ENCODE results near the gene TM9SF2.
"Not testable (repeated sequence)": the region's sequence is repeated elsewhere in the genome, so short reads cannot be mapped to it uniquely, and the experiment has no call there.

Gene TM9SF2

DNA sequence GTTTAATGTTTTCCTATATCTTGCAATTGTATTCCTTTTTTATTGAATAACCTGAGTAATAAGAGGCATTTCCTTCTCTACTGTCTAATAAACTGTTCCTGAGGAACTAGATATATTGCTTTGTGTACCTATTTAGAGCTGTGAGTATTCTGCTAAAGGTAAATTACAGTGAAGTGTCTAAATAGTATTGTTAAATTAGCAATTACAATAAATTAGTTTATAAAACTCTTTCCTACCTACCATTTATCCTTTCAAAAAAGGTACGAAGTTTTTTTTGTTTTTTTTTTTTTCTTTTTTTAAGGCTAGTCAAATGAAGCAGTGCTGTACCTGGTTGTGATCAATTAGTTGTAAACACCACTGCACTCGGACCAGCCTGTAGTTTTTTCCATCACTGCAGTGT is 34.8 kb downstream of the TM9SF2 start:
- DNase-seq (ENCODE audit: low read depth): no peak

DNA sequence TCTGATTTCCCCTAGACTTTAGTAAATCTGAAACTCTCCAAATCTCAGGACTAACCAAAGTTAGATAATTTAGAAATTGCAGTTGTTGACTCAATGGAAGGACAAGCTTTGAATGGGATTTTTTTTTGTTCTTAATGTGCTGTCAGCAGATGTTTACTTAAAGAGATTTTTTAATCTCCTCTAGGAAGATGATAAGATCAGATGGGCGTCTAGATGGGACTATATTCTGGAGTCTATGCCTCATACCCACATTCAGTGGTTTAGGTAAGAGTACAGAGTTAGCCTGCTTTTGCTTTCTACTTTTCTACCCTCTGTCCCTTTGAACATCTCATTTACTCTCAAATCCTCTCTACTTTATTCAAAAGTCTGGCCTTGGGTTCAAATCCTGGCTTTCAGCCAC is 39.3 kb downstream of the TM9SF2 start:
- no peak for DNase-seq (ENCODE audit: low read depth)

DNA sequence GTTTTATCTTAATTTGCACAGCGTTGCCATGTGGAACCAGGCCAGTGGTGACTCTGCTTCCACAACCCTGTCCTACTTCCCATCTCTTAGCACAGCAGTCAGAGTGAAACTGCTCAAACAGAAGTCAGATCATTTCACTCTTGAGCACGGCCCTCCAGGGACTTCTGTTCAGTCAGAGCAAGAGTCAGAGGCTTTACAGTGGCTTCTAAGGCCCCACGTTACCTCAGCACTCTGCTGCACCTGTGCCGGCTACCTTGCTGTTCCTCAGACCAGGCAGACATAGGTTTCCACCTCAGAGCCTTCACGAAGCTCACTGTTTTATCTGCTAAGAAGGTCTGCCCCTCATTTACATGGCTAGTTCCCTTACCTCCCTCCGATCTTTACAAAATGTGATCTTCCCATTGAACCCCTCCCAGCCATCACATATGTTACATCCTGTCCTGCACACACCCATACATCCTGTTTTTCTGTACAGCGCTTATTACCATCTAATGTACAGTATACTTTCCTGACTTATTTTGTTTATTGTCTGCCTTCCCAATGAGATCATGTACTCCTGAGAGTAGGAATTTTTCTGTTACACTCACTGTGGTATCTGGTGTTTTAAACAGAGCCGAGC is 41.6 kb downstream of the TM9SF2 start:
- no peak for DNase-seq (ENCODE audit: low read depth)

DNA sequence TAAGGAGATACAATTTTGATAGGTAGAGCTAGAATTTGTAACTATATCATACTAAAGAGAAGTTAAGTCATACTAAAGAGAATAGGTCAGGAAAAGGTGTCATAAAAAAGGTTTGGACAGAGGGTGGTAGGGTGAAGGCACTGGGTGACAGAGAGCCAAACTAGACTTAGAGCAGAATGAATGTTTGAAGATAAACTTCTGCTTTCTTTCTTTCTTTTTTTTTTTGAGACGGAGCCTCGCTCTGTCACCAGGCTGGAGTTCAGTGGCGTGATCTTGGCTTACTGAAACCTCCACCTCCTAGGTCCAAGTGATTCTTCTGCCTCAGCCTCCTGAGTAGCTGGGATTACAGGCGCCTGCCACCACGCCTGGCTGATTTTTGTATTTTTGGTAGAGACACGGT is 44.1 kb downstream of the TM9SF2 start:
- DNase-seq (ENCODE audit: low read depth): no peak

DNA sequence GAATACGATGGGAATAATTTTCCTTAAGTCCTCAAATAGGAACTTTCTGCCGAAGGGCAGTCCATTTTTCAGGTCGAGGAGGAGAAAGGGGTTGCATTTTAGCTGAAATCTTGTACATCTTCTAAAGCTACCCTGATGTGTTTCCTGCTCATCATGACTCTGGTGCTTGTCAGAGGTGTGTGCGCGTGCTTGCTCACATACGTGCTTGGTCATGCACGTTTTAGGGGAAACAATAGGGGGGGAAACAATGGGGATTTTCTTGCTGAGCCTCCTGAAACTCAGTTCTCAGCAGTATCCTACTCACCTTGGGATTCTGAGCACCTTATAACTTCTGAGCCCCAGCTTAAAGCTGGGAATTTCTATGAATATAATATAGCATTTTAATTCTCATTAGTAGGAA is 44.7 kb downstream of the TM9SF2 start:
- DNase-seq (ENCODE audit: low read depth): no peak

DNA sequence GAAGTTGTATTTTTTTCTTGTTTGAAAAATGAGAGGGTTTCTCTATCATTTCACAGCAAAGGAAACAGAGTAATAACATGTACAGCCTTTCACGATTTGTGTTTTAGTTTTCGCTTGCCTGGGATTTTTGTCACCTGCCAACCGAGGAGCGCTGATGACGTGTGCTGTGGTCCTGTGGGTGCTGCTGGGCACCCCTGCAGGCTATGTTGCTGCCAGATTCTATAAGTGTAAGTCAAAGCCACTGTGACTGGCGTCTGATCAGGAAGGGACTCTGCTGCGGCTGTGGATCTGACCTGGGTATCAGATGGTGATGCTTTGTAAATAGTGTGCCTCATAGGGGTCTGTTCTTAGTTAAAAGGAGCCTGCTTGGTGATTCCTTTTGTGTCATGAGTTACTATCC is 45.6 kb downstream of the TM9SF2 start:
- no peak for DNase-seq (ENCODE audit: low read depth)

DNA sequence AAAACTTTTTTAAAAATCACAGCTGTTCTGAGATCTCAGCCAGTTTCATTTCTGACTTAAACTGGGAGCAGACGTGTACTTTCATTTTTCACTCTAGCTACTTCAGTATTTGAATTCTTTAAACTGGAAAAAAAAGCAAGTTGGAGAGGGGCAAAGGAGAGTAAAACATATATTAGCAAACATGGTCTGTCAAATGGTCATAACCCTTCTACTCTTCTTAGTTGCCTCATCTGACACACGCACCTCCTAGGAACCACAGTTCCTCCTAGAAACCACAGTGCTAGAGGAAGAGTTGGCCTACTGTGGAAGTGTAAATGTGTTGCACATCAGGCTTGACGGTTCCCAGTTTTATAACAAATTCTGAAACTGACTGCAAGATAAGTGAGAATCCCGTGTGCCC is 47.2 kb downstream of the TM9SF2 start:
- no peak for DNase-seq (ENCODE audit: low read depth)

DNA sequence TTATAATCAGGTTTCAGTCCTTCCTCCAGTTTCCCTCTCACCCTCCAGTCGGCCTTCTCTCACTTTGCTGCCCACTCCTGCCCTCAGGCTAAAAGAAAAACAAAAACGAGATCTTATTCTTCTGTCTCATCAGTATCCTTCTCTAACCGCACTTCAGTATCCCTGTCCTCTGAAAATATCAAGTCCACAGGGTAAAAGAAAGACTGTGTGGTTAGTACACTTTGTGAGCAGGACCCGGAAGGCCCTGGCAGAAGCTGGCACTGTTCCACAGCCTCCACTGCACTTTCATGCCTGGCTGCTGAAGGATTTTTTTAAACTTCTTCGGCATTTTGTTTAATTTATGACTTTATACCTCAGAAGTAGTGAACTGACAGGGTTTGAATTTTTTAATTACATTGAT is 51.8 kb downstream of the TM9SF2 start:
- no peak for DNase-seq (ENCODE audit: low read depth)

DNA sequence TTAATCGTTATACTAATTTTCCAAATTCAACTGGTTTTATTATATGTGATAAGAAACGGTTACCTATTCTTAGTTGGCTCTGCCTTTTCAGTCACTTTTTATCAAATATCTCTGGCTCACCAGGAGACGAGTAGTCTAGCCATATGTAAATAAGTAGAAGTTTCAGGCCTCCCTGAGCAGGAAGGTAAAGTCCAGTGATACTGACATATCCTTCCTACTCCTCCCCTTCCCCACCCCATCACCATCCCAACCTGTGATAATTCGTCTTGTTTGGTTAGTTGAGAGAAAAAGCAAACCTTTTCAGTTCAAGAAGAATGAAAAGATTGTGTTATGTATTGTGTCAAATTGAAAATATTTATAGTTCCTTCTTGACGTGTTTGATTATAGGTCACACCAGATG is 53.9 kb downstream of the TM9SF2 start:
- no peak for DNase-seq (ENCODE audit: low read depth)

DNA sequence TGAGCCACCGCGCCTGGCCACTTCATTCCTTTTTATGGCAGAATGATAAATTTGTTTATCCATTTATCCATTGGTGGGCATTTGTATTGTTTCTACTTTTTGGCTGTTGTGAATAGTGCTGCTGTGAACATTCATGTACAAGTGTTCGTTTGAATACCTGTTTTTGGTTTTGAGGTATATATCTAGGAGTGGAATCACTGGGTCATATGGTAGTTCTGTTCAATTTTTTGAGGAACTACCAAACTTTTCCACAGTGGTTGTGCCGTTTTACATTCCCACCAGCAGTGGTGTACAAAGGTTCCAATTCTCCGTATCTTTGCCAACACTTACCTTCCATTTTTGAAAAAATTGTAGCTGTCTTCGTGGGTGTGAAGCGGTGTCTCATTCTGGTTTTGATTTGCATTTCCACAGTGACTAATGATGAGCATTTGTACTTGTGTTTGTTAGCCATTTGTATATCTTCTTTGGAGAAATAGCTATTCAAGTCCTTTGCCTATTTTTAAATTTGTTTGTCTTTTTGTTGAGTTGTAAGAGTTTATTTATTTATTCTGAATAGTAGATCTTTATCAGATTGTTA is 55.7 kb downstream of the TM9SF2 start:
- DNase-seq (ENCODE audit: low read depth): no peak

DNA sequence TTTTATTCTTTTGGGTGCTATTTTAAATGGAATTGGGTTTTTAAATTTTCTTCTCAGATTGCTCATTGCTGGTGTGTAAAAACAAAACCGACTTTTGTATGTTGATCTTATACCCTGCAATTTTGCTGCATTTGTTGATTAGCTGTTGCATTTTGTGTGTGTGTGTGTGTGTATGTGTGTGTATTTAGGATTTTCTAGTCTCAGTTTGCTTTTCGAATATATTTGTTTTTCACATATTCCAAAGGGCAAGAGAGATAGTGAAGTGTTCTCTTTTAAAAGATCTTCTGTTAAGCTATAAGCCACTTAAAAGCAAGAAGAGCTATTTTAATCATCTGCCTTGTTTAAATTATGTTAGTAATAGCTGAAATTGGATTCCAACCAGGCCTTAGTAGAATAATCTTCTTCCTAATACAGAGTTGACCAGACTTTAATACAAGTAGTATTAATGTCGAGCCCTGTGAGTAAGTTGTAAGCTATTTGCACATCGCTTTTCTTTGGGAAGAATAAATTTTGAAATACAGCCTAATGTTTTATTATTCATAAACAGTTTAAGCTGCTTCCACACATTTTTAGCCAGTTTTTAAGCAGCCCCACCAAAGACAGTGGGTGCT is 57.4 kb downstream of the TM9SF2 start:
- DNase-seq (ENCODE audit: low read depth): no peak

DNA sequence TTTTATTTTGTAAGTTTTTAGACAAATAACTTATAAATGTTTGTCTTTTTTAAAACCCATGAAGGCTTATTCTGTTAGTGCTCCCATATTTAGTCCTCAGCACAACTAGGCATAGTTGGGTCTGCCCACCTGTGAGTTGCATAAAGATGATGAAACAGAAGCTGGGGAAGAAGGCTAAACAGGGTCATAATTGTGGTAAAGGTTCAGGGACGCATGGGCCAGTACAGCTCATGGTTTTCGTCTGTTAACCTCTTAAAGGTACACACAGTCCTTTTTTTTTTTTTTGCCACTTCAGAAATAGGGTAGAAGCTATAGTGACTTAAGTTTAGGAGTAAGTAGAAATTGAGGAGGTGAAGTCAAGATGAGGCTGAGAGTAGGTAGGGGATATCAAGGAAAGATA is 58.3 kb downstream of the TM9SF2 start:
- DNase-seq (ENCODE audit: low read depth): no peak

DNA sequence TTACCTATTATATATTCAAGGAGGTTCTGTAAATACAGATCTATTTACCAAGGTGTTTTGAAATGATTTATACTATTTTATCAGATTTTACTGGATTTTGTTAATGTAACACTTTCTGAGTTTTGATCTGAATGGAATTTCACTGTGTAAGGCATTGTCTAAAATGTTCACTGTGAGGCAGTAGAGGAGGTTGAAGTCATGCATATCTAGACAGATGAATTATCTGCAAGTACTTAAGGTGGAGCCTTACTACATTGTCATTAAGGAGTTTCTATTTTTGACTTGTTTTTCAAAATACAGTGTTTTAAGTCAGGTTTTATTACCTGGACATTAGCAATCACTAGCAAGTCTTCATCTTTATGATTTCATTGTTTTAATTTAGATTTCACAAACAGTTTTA is 62.1 kb downstream of the TM9SF2 start:
- no peak for DNase-seq (ENCODE audit: low read depth)

DNA sequence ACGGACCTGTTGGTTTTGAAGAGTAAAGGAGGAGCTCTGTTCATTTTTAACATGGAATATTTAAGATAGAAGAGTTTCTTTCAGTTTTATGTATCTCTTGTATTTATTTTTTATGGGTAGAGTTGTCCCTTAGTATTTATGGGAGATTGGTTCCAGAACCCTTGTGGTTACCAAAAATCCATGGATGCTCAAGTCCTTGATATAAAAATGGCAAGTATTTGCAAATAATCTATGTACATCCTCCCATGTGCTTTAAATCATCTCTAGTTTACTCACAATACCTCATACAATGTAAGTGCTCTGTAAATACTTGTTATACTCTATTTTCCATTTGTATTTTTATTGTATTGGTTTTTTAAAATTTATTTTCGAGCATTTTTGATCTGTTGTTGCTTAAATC is 63.1 kb downstream of the TM9SF2 start:
- DNase-seq (ENCODE audit: low read depth): no peak

DNA sequence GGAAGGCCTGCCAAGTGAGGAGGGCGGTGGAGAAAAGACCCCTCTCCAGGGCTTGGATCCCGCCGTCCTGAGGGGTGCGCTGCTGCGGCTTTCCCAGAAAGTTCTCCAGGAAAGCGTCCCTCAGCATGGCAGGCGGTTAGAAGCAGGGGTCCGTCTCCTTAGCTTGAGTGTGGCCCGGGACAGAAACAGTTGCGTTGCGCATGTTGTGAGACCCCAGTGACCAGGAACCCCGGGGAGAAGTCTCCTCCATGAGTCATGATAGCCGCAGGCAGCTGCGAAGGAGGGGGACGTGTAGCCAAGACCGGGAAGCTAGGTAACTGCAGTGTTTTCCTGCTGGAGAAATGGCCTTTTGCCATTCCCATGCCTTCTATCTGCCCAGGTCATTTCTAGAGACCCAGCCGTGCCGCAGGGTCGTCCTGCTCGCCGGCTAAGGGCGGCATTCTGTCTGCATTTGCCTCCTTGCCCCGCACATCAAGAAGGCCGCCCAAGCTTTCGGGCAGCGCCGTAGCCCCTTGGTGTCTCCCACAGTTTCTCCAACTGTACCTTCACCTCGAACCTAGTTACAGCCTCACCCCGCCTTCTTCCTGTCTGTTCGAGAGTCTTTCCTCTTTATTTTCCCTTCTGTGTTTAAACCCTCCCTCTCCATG is 64.3 kb downstream of the TM9SF2 start:
- no peak for DNase-seq (ENCODE audit: low read depth)

DNA sequence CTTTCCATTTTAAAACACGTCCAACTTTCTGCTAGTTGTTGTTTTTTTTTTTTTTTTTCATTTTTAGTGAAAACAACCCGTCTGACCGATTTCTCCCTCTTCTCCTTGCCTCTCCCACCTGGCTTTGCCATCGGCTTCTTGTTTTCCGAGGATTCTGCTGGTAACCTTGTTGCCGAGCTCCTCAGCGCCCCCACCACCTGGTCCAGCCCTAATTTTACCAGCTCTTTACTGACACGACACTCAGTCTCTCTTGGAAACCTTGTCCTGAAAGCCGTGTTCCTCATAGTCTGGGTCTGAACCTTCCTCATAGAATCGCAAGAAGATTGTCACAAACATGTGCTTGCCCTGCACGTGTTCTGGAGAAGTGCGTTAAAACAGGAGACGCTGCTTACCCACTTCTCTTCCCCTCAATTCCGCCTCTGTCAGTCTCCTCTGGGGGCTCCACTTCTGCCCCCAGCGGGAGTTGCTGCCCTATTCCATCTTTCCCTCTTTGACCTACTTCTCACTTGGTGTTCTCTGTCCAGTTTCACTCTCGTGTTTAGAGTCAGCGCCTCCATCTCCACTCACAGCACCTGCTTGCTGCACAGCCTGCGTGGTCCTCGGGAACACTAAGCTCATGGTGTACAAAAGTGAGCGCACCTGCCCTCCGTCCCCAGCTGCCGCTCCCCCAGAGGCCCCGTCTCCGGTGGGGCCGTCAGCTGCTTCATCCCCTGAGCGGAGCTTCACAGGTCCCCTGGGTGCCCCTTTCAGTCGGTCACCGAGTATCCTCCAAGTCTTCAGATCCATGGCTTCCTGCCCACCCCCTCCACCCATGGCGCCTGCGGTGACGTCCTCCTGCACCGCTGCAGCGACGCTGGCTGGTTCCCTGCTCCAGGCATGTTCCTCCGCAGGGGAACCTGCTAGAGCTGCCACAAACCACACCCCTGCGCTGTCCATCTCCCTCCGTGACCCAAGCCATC is 65.1 kb downstream of the TM9SF2 start:
- DNase-seq (ENCODE audit: low read depth): no peak

DNA sequence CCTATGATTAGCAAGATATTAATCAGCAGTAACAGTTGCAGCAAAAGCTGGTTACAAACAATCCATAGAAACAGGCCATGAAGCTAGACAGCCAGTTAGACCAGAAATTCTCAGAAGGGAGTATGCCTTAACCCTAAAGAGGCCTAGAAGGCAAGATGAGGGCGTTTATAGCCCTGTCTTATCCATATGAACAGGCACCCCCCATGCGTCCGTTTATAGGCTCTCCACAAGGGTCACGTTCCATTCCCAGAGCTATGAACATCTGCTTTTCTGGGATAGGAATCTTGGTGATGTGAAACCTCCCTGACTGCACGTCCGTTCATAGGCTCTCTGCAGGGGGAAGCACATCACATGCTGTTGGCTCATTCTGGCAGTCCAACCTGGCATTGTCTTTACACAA is 67.6 kb downstream of the TM9SF2 start:
- not testable (repeated sequence) for DNase-seq (ENCODE audit: low read depth)

DNA sequence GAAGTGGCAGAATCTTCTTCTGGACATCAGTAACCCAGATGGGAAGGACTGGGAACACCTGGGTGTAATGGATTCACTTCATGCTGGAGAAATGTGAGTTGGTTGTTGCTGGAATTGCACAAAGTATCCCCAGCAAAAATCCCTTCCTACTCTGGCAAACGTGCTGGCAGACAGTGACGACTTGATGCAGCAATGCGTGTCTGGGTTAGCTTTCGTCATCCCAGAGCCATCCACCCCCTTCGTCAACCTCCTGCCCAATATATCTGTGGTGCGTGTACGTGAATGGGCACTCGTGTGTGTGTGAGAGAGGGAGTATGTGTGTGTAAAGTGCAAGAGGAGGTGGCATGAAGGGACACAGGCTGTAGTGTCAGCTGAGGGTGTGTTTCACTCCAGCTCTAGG is 70.9 kb downstream of the TM9SF2 start:
- DNase-seq (ENCODE audit: low read depth): peak; percentile 86

DNA sequence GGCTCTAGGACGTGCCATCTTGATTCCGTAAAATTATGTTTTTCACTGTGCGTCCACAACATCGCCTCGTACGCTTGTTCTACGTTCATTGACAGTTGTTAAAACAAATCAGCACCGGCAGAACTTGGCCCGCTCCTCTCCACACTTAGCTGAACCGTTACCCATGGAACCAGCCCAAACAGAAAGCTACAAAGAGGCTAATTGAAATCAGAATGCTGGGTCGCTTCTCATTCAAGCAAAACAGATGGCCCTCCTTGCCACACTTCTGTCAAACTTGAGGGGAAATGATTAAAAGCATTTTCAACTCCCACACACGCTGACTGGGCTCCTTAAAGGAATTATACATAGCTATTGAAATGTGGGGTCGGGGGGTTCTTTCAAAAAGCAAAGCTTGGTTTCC is 71.6 kb downstream of the TM9SF2 start:
- peak; percentile 64 for DNase-seq (ENCODE audit: low read depth)

DNA sequence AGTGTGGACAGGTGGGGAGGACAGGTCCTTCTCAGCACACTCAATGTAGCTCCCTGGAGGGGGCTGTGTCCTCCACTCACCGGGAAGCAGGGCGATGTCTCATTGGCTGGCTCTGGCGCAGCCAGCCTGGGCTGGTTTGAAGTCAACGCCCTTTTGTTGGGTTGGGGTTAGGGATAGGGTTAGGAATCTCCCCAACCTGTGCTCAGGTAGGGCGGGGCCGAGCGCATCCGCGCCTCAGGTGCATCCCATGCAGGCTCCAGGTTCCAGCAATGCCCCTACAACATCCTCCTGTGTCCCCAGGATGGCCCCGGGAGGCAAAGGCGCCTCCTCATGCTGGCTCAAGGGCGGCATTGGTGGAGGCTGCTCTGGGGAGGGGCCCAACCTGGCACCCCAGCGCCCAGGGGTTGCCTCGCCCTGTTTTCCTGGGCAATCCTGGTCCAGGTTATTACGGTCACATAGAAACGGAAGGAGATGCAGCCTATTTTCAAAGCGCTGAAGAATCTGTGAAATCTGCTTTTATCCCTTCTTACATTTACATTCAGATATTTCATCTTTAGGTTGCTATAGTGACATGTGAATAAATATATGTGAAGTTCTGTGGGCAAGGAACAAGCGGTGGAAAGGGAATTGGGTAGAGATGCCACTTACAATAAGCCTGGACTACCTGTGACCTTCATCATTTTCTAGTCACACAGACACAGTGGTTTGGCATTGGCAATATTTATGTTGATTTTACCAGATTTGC is 74.3 kb downstream of the TM9SF2 start:
- no peak for DNase-seq (ENCODE audit: low read depth)
